CD4-positive, alpha-beta memory T cell (primary cell): ENCODE results near the gene L3MBTL4. TPM values are rescaled to one million over a fixed set of nuclear protein-coding genes. Genes with fewer than 3 reads are reported as not detected.
"Not testable (repeated sequence)": the region's sequence is repeated elsewhere in the genome, so short reads cannot be mapped to it uniquely, and the experiment has no call there.

Experiments used
- CTCF ChIA-PET: fragments of 350-600 bp; sonication (Branson Sonifier 250); formaldehyde crosslinking; loops from one replicate; lab custom pipeline; 2021; ENCODE audit warnings: inconsistent platforms; ENCODE audit not compliant: partially characterized antibody; lab: Charles Lee
- POLR2A ChIA-PET: fragments of 350-600 bp; sonication (Branson Sonifier 250); formaldehyde crosslinking; loops from one replicate; lab custom pipeline; 2021; ENCODE audit not compliant: partially characterized antibody; lab: Charles Lee
- DNase-seq, 5 donors: peaks; one replicate each; pipeline versions ENCODE4 v3.0.0 to v3.0.0-alpha.2; 2020 to 2022; ENCODE audit warnings: mixed read lengths in 1 of 5
- H3K27ac ChIP-seq: one replicate; pipeline ENCODE4 v1.7.0; 2013; ENCODE audit warnings: low read depth, low read length
- H3K27me3 ChIP-seq: 2 replicates; pipeline ENCODE4 v1.7.0; 2013; ENCODE audit warnings: mild to moderate bottlenecking, low read length, moderate library complexity; ENCODE audit not compliant: insufficient read depth
- H3K36me3 ChIP-seq: 2 replicates; pipeline ENCODE4 v1.7.0; 2013; ENCODE audit warnings: mild to moderate bottlenecking, low read length, moderate library complexity; ENCODE audit not compliant: insufficient read depth
- H3K4me1 ChIP-seq: 2 replicates; pipeline ENCODE4 v1.7.0; 2013; ENCODE audit warnings: mild to moderate bottlenecking, low read length, moderate library complexity; ENCODE audit not compliant: insufficient read depth
- H3K4me3 ChIP-seq, 2 donors: one replicate each; pipeline ENCODE4 v1.7.0; 2013; ENCODE audit warnings: low read length in 2 of 2, mild to moderate bottlenecking in 1 of 2
- H3K9me3 ChIP-seq, 2 donors: one replicate each; pipeline ENCODE4 v1.7.0; 2013; ENCODE audit warnings: low read length in 2 of 2, control low read depth in 1 of 2; ENCODE audit not compliant: control insufficient read depth in 1 of 2
- H3K27ac Mint-ChIP-seq, 7 donors: one replicate each; pipeline ENCODE4 v1.8.0; 2020 to 2021; ENCODE audit warnings: mixed read lengths in 7 of 7, mild to moderate bottlenecking in 6 of 7, inconsistent platforms in 3 of 7, moderate library complexity in 3 of 7
- H3K27me3 Mint-ChIP-seq, 2 donors: one replicate each; pipeline ENCODE4 v1.8.0; 2020 to 2021; ENCODE audit warnings: mixed read lengths in 2 of 2
- H3K36me3 Mint-ChIP-seq, 2 donors: one replicate each; pipeline ENCODE4 v1.8.0; 2020 to 2021; ENCODE audit warnings: mixed read lengths in 2 of 2, inconsistent platforms in 1 of 2, mild to moderate bottlenecking in 1 of 2
- H3K4me1 Mint-ChIP-seq, 4 donors: one replicate each; pipeline ENCODE4 v1.8.0; 2020 to 2021; ENCODE audit warnings: mixed read lengths in 4 of 4, mild to moderate bottlenecking in 1 of 4
- H3K4me3 Mint-ChIP-seq, 8 donors: one replicate each; pipeline ENCODE4 v1.8.0; 2020 to 2021; ENCODE audit warnings: mixed read lengths in 8 of 8, mild to moderate bottlenecking in 7 of 8, moderate library complexity in 6 of 8, inconsistent platforms in 3 of 8
- H3K9me3 Mint-ChIP-seq, 8 donors: one replicate each; pipeline ENCODE4 v1.8.0; 2020 to 2021; ENCODE audit warnings: mixed read lengths in 8 of 8, mild to moderate bottlenecking in 5 of 8, inconsistent platforms in 3 of 8, moderate library complexity in 1 of 8
- intact Hi-C: fragments of 100-400 bp; cut with micrococcal nuclease; formaldehyde crosslinking; loops from one replicate; pipeline ENCODE4 v1.15.1; 2023
- polyA plus RNA-seq, 2 donors: library from polyadenylated mRNA; unstranded; fragments of 300-500 nt; fragmentation: Illumina TruSeq; gene quantifications; one replicate each; pipeline ENCODE4 v1.2.3, GENCODE V29; 2021
- total RNA-seq, 2 experiments: library from RNA; stranded (reverse); gene quantifications; one replicate each; pipeline ENCODE4 v1.2.3, GENCODE V29; 2021

Gene L3MBTL4
- total and polyA plus RNA-seq, 4 experiments from 2014 or later = 0.49 to 0.53 TPM; not detected in 2

GRCh38 chr18:6058941-6059340 lies 355.8 kb downstream of the L3MBTL4 start:
- Mint-ChIP-seq H3K27ac (no peak overlapping the region), H3K4me1 (no peaks in the 10 kb centered on the region)
- CTCF ChIA-PET = no interaction called here

GRCh38 chr18:6057604-6058003 lies 357.1 kb downstream of the L3MBTL4 start:
- Histone ChIP-seq H3K9me3 (no peaks in the 10 kb centered on the region), H3K36me3 (no peaks in the 10 kb centered on the region), H3K27ac (no peak overlapping the region), H3K4me3 (no peak overlapping the region), H3K27me3 (no peaks in the 10 kb centered on the region), H3K4me1 (no peaks in the 10 kb centered on the region)
- intact Hi-C loops = no loop called here
- peaks cover 0 to 7% (median 0%) of the 10 kb centered on the region in 8 donors for H3K9me3 Mint-ChIP-seq
- ChIA-PET POLR2A (no interaction called here), CTCF (no interaction called here)
- no peak overlapping the region for H3K4me3 Mint-ChIP-seq
- no peak for DNase-seq
- H3K27ac Mint-ChIP-seq = no peak overlapping the region
- no peaks in the 10 kb centered on the region for H3K4me1 Mint-ChIP-seq
- no peaks in the 10 kb centered on the region for H3K27me3 Mint-ChIP-seq
- no peaks in the 10 kb centered on the region for H3K36me3 Mint-ChIP-seq

More at GRCh38 chr18:6058941-6059340, 355.8 kb downstream of the L3MBTL4 start:
- Mint-ChIP-seq H3K4me3 (no peak overlapping the region), H3K36me3 (no peaks in the 10 kb centered on the region), H3K9me3 (peaks cover 0 to 9% (median 0%) of the 10 kb centered on the region in 8 donors), H3K27me3 (no peaks in the 10 kb centered on the region)
- no peaks in the 10 kb centered on the region for H3K27me3 ChIP-seq
- H3K9me3 ChIP-seq = no peaks in the 10 kb centered on the region
- no peak overlapping the region for H3K4me3 ChIP-seq
- no peaks in the 10 kb centered on the region for H3K36me3 ChIP-seq
- H3K27ac ChIP-seq = no peak overlapping the region
- no peaks in the 10 kb centered on the region for H3K4me1 ChIP-seq
- intact Hi-C loops = no loop called here
- DNase-seq = no peak
- POLR2A ChIA-PET = no interaction called here

- no peak for DNase-seq
- H3K9me3 Mint-ChIP-seq = peaks cover 0 to 3% (median 0%) of the 10 kb centered on the region in 8 donors
- no peak overlapping the region for H3K27ac ChIP-seq
- H3K27ac Mint-ChIP-seq = no peak overlapping the region
- no peaks in the 10 kb centered on the region for H3K27me3 ChIP-seq
- H3K27me3 Mint-ChIP-seq = no peaks in the 10 kb centered on the region
- H3K4me3 ChIP-seq = no peak overlapping the region
- CTCF ChIA-PET = no interaction called here
- no peaks in the 10 kb centered on the region for H3K9me3 ChIP-seq
- intact Hi-C loops = no loop called here
- POLR2A ChIA-PET = no interaction called here
- H3K4me1 ChIP-seq = no peaks in the 10 kb centered on the region
- H3K4me1 Mint-ChIP-seq = no peaks in the 10 kb centered on the region
- no peak overlapping the region for H3K4me3 Mint-ChIP-seq
- H3K36me3 ChIP-seq = no peaks in the 10 kb centered on the region
- no peaks in the 10 kb centered on the region for H3K36me3 Mint-ChIP-seq
These were observed 358.4 kb downstream of the L3MBTL4 start for GRCh38 chr18:6056171-6056910.

- Mint-ChIP-seq H3K4me3 (no peak overlapping the region), H3K27me3 (no peaks in the 10 kb centered on the region), H3K27ac (no peak overlapping the region), H3K36me3 (no peaks in the 10 kb centered on the region), H3K4me1 (no peaks in the 10 kb centered on the region), H3K9me3 (peaks cover 0 to 3% (median 0%) of the 10 kb centered on the region in 8 donors)
- intact Hi-C loops = no loop called here
- Histone ChIP-seq H3K4me3 (no peak overlapping the region), H3K4me1 (no peaks in the 10 kb centered on the region), H3K27me3 (no peaks in the 10 kb centered on the region), H3K27ac (no peak overlapping the region), H3K9me3 (no peaks in the 10 kb centered on the region), H3K36me3 (no peaks in the 10 kb centered on the region)
- POLR2A ChIA-PET = no interaction called here
- CTCF ChIA-PET = no interaction called here
- no peak for DNase-seq
These were observed 359.0 kb downstream of the L3MBTL4 start for GRCh38 chr18:6055711-6056110.

GRCh38 chr18:6054256-6054842 lies 360.4 kb downstream of the L3MBTL4 start:
- no peak for DNase-seq
- no peaks in the 10 kb centered on the region for H3K9me3 ChIP-seq
- Mint-ChIP-seq H3K4me3 (no peak overlapping the region), H3K4me1 (no peaks in the 10 kb centered on the region), H3K27me3 (no peaks in the 10 kb centered on the region), H3K27ac (no peak overlapping the region), H3K9me3 (peaks cover 0 to 4% (median 0%) of the 10 kb centered on the region in 8 donors), H3K36me3 (no peaks in the 10 kb centered on the region)
- CTCF ChIA-PET = no interaction called here
- H3K36me3 ChIP-seq = no peaks in the 10 kb centered on the region
- no peak overlapping the region for H3K27ac ChIP-seq
- no peak overlapping the region for H3K4me3 ChIP-seq
- H3K4me1 ChIP-seq = no peaks in the 10 kb centered on the region
- intact Hi-C loops = no loop called here
- H3K27me3 ChIP-seq = no peaks in the 10 kb centered on the region
- POLR2A ChIA-PET = no interaction called here

- no peaks in the 10 kb centered on the region for H3K36me3 ChIP-seq
- H3K4me1 ChIP-seq = no peaks in the 10 kb centered on the region
- no peak overlapping the region for H3K4me3 ChIP-seq
- no peak for DNase-seq
- no peak overlapping the region for H3K27ac Mint-ChIP-seq
- H3K27ac ChIP-seq = no peak overlapping the region
- no peaks in the 10 kb centered on the region for H3K9me3 ChIP-seq
- peaks cover 0 to 8% (median 2%) of the 10 kb centered on the region in 8 donors for H3K9me3 Mint-ChIP-seq
- no peak overlapping the region for H3K4me3 Mint-ChIP-seq
- H3K36me3 Mint-ChIP-seq = no peaks in the 10 kb centered on the region
- POLR2A ChIA-PET = no interaction called here
- CTCF ChIA-PET = no interaction called here
- no peaks in the 10 kb centered on the region for H3K27me3 ChIP-seq
- H3K27me3 Mint-ChIP-seq = no peaks in the 10 kb centered on the region
- intact Hi-C loops = no loop called here
- H3K4me1 Mint-ChIP-seq = no peaks in the 10 kb centered on the region
These were observed 362.2 kb downstream of the L3MBTL4 start for GRCh38 chr18:6052449-6052913.

- intact Hi-C loops, H3K36me3 ChIP-seq, H3K4me3 Mint-ChIP-seq, DNase-seq, H3K4me1 ChIP-seq, H3K9me3 ChIP-seq, POLR2A ChIA-PET, CTCF ChIA-PET, H3K27ac Mint-ChIP-seq, H3K4me1 Mint-ChIP-seq, H3K4me3 ChIP-seq, H3K27ac ChIP-seq, H3K27me3 Mint-ChIP-seq, H3K36me3 Mint-ChIP-seq, H3K27me3 ChIP-seq: not testable (repeated sequence)
- H3K9me3 Mint-ChIP-seq = peaks cover 6 to 21% (median 13%) of the 10 kb centered on the region in 8 donors
These were observed 367.1 kb downstream of the L3MBTL4 start for GRCh38 chr18:6047596-6047995.
